Prostate gland (tissue), 2 donors: ENCODE measurements around the gene STARD10. TPM values are rescaled to one million over a fixed set of nuclear protein-coding genes. Genes with fewer than 3 reads are reported as not detected.

Source experiments
- DNase-seq: peaks from one replicate; pipeline ENCODE4 v3.0.0-alpha.2; 2019; ENCODE audit warnings: low spot score
- H3K27ac ChIP-seq, 2 donors: fragments of 200-600 bp; sonication (generic); 2 replicates each; pipeline ENCODE4 v1.5.1; 2017 to 2019
- H3K27me3 ChIP-seq: fragments of 200-600 bp; sonication (generic); replicated peaks from 2 replicates; pipeline ENCODE4 v1.5.1; 2019; ENCODE audit not compliant: insufficient read depth
- H3K36me3 ChIP-seq, 2 donors: fragments of 200-600 bp; sonication (generic); 1 replicate in 1 of 2; 2 replicates in 1 of 2; pipeline versions ENCODE4 v1.5.1 to v1.8.1; 2017 to 2019
- H3K4me1 ChIP-seq: fragments of 200-600 bp; sonication (generic); replicated peaks from 2 replicates; pipeline ENCODE4 v1.5.1; 2019
- H3K4me3 ChIP-seq, 2 donors: fragments of 200-600 bp; sonication (generic); 2 replicates each; pipeline ENCODE4 v1.5.1; 2017 to 2019
- H3K9me3 ChIP-seq: fragments of 200-600 bp; sonication (generic); 2 replicates; pipeline ENCODE4 v1.5.1; 2017
- POLR2A ChIP-seq: fragments of 450-650 bp; IDR thresholded peaks from one replicate; pipeline ENCODE4 v1.6.1; 2016; ENCODE audit warnings: antibody characterized with exemption, mild to moderate bottlenecking
- POLR2AphosphoS5 ChIP-seq: sonication (generic); formaldehyde crosslinking; IDR thresholded peaks from one replicate; pipeline ENCODE4 v1.6.1; 2017; ENCODE audit warnings: antibody characterized with exemption
- WGBS: methylation state at CpG from one replicate; pipeline ENCODE4 v1.1.5; 2018; 5-methylcytosine and 5-hydroxymethylcytosine counted together
- intact Hi-C: fragments of 100-400 bp; cut with DNase I; formaldehyde crosslinking; loops from one replicate; pipeline ENCODE4 v1.14.2; 2022
- total RNA-seq, 2 donors: library from RNA; depleted of rRNA; stranded (reverse); fragments of >200 nt; gene quantifications; one replicate each; pipeline ENCODE4 v1.1.0, GENCODE V29; 2016
- TF ChIP-seq, protein P1 (sequence below), 4 experiments: fragments of 200-600 bp in 2 of 4; fragments of 450-650 bp in 2 of 4; sonication (generic) in 2 of 4; IDR thresholded peaks; 1 replicate in 3 of 4; 2 replicates in 1 of 4; pipeline ENCODE4 v1.5.1; 2016 to 2019; ENCODE audit warnings: antibody characterized with exemption in 4 of 4, mild to moderate bottlenecking in 2 of 4, moderate library complexity in 2 of 4

The STARD10 gene
- total RNA-seq, 2 donors from 2014 or later = 132 to 208 TPM

DNA sequence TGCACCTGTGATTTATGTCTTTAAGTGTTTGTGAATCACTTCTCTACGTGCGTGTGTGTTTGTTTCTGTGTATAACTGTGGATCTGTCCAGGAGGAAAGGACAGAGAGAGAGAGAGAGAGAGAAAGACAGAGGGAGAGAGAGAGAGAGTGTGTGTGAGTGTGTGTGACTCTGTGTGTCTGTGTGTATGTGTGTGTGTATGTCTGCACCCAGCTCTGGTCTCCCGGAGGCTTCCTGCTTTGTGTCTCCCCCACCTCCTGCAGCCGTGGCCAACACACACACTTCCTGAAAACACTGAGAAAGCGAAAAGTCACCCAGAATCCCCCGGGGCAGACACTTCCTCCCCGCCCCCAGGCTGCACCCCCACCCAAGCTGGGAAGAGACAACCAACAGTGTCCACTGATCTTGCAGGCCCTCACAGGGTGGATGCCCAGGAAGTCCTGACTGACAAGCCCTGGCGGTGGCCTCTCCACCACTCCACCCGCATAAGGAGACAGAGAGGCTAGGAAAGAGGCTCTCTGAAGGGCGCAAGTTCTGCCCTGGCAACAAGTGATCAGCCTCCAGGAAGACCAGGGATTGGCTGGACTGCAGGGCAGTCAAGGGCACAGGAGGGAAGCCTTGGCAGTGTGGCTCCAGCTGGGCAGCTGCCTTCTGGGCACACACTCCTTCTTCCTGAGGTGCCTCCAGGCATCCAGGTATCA lies 71.6 kb downstream of the STARD10 start:
- intact Hi-C loops = loop anchor here (5.0 kb wide), 1 partner anchor 90 kb away; the partner anchor contains the start of gene ATG16L2
- peaks cover 10% of the 10 kb centered on the region for H3K4me1 ChIP-seq
- WGBS = 0% methylated on average over 10 of the region's 10 CpGs

DNA sequence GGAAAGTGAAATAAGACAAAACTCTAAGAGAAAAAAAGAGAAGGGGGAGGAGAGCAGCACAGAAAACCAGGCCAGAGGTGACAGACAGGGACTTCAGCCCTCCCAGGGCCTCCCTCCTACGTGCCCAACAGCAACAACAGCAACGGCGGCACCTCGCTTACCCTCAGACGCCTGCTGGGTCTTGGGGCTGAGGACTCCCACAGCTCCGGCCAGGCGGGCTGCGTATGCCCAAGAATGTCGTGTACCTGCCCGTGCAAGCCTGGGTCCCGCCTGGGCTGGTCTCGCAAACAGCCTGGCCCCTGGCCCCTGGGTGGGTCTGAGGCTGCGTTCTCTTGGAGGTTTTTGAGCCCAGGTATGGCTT lies 72.2 kb downstream of the STARD10 start:
- peak; percentile 68 for DNase-seq
- WGBS = 1% methylated on average over 13 of the region's 13 CpGs
- no peaks in the 10 kb centered on the region for H3K9me3 ChIP-seq
- H3K27ac ChIP-seq = peak overlapping the region; percentile 82 to 89
- H3K27me3 ChIP-seq = no peaks in the 10 kb centered on the region
- H3K4me3 ChIP-seq = peak overlapping the region; percentile 49 to 59
- no peaks in the 10 kb centered on the region for H3K36me3 ChIP-seq
- intact Hi-C loops = loop anchor here (5.0 kb wide), 1 partner anchor 91 kb away; the partner anchor contains the start of gene ATG16L2
- H3K4me1 ChIP-seq = peaks cover 10% of the 10 kb centered on the region
- TF ChIP-seq POLR2AphosphoS5 = no peak

More for the DNA sequence above, 71.6 kb downstream of the STARD10 start:
- Histone ChIP-seq H3K27ac (peak overlapping the region; percentile 82 to 89), H3K9me3 (no peaks in the 10 kb centered on the region), H3K4me3 (peak overlapping the region; percentile 49 to 59), H3K27me3 (no peaks in the 10 kb centered on the region), H3K36me3 (no peaks in the 10 kb centered on the region)
- TF ChIP-seq POLR2A (peak; percentile 70), POLR2AphosphoS5 (peak; percentile 71)
- TF ChIP-seq, protein P1, sequence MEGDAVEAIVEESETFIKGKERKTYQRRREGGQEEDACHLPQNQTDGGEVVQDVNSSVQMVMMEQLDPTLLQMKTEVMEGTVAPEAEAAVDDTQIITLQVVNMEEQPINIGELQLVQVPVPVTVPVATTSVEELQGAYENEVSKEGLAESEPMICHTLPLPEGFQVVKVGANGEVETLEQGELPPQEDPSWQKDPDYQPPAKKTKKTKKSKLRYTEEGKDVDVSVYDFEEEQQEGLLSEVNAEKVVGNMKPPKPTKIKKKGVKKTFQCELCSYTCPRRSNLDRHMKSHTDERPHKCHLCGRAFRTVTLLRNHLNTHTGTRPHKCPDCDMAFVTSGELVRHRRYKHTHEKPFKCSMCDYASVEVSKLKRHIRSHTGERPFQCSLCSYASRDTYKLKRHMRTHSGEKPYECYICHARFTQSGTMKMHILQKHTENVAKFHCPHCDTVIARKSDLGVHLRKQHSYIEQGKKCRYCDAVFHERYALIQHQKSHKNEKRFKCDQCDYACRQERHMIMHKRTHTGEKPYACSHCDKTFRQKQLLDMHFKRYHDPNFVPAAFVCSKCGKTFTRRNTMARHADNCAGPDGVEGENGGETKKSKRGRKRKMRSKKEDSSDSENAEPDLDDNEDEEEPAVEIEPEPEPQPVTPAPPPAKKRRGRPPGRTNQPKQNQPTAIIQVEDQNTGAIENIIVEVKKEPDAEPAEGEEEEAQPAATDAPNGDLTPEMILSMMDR (IDR thresholded peaks at IDR 0.05) = peak in 3 of 4 experiments; percentile 10 to 48 (median 11)
- peak; percentile 88 for DNase-seq

DNA sequence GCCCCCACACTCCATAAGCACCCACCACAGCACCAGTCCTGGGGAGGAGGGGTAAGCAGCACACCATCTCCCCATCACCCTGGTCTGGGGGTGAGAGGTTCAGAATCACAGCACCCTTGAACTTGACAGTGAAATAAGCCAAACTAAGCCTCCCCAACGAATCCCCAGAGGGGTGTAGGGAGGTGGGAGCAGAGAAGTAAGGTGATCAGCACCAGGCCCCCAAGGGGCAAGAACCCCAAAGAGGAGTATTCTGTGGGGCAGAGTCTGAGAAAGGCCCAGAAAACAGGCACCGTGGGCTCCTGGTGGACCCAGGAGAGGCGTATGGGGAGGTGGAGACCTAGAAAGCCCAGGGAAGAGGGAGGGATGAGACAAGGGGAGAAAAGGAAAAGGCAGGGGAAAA lies 72.6 kb downstream of the STARD10 start:
- no peaks in the 10 kb centered on the region for H3K36me3 ChIP-seq
- H3K4me1 ChIP-seq = peaks cover 10% of the 10 kb centered on the region

DNA sequence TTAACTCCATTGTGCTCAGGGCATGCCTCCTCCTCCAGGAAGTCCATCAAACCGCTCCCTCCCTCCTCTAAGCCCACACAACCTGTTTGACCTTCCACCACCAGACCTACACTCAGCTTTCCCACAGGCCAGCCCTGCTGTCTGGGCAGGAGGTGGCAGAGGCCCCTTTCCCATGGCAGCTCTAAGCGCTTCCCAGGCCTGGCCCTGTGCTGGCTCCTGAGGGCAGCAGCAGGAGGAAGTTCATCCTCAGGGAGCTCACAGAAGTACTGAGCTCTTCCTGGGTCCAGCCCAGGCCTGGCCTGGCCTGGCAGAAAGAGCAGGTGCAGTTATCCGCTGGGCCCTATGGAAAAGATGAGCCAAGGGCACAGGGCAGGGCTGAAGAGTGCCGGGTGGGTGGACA lies 73.1 kb downstream of the STARD10 start:
- intact Hi-C loops = loop anchor here (5.0 kb wide), 1 partner anchor 92 kb away; the partner anchor contains the start of gene ATG16L2
- TF ChIP-seq, protein P1 (IDR thresholded peaks at IDR 0.05) = no peak
- TF ChIP-seq POLR2AphosphoS5 = no peak
- peaks cover 10% of the 10 kb centered on the region for H3K4me1 ChIP-seq

More for the DNA sequence above, 72.6 kb downstream of the STARD10 start:
- 5% methylated on average over 3 of the region's 3 CpGs for WGBS
- Histone ChIP-seq H3K9me3 (no peaks in the 10 kb centered on the region), H3K27me3 (no peaks in the 10 kb centered on the region), H3K4me3 (peak overlapping the region; percentile 49 to 59), H3K27ac (peak overlapping the region; percentile 82 to 89)
- intact Hi-C loops = loop anchor here (5.0 kb wide), 1 partner anchor 91 kb away; the partner anchor contains the start of gene ATG16L2
- DNase-seq = no peak
- TF ChIP-seq, protein P1 (IDR thresholded peaks at IDR 0.05) = no peak
- TF ChIP-seq POLR2AphosphoS5 (no peak), POLR2A (no peak)

DNA sequence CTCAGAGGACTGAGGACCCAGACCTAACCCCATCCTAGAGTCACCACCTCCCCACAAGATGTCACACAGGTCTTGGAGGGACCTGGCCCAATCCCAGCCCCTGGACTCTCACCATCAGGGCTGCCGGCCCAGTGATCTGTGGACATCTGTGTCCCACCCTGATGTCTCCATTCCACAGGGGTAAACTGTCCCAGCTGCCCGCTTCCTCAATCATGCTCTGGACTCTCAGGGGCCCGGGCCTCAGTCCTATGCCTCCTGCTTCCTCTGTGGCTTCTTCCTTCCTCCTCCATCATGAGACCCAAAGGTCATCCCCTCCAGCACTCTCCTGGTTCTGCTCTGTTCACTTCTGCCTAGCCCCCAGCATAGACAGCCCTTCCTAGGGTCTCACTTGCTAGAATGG lies 73.8 kb downstream of the STARD10 start:
- DNase-seq = no peak
- intact Hi-C loops = loop anchor here (5.0 kb wide), 1 partner anchor 92 kb away; the partner anchor contains the start of gene ATG16L2
- H3K9me3 ChIP-seq = no peaks in the 10 kb centered on the region
- 51% methylated on average over 3 of the region's 3 CpGs for WGBS
- peaks cover 10% of the 10 kb centered on the region for H3K4me1 ChIP-seq
- H3K36me3 ChIP-seq = no peaks in the 10 kb centered on the region
- H3K27ac ChIP-seq = no peak overlapping the region
- H3K4me3 ChIP-seq = peak overlapping the region; percentile 49 to 59
- no peaks in the 10 kb centered on the region for H3K27me3 ChIP-seq
- TF ChIP-seq POLR2A (no peak), POLR2AphosphoS5 (no peak)
- TF ChIP-seq, protein P1 (IDR thresholded peaks at IDR 0.05) = no peak

More for the DNA sequence above, 73.1 kb downstream of the STARD10 start:
- H3K27me3 ChIP-seq = no peaks in the 10 kb centered on the region
- no peaks in the 10 kb centered on the region for H3K9me3 ChIP-seq
- no peaks in the 10 kb centered on the region for H3K36me3 ChIP-seq
- no peak for DNase-seq
- H3K27ac ChIP-seq = peak overlapping the region; percentile 82 to 89
- WGBS = 48% methylated on average over 4 of the region's 4 CpGs
- H3K4me3 ChIP-seq = peak overlapping the region; percentile 49 to 59
